Neuronal stem cell (in vitro differentiated cells): ENCODE results near the gene KCNA3.

Source experiments
- DNase-seq: peaks from one replicate; pipeline ENCODE4 v3.0.0-alpha.2; 2013; ENCODE audit warnings: low spot score
- H2AFZ ChIP-seq: one replicate; pipeline ENCODE4 v1.6.1; 2013; ENCODE audit warnings: mild to moderate bottlenecking, low read length, inconsistent platforms
- H2AK5ac ChIP-seq: 2 replicates; pipeline ENCODE4 v1.6.1; 2013; ENCODE audit warnings: low read depth, mild to moderate bottlenecking, inconsistent platforms, low read length, moderate library complexity, mixed read lengths
- H2BK120ac ChIP-seq: 2 replicates; pipeline ENCODE4 v1.6.1; 2013; ENCODE audit warnings: low read depth, mild to moderate bottlenecking, inconsistent platforms, low read length, moderate library complexity, mixed read lengths
- H2BK12ac ChIP-seq: one replicate; pipeline ENCODE4 v1.6.1; 2013; ENCODE audit warnings: low read length, inconsistent platforms
- H2BK15ac ChIP-seq: 2 replicates; pipeline ENCODE4 v1.6.1; 2013; ENCODE audit warnings: mild to moderate bottlenecking, low read length, inconsistent platforms, mixed read lengths
- H2BK5ac ChIP-seq: one replicate; pipeline ENCODE4 v1.6.1; 2013; ENCODE audit warnings: inconsistent platforms, mild to moderate bottlenecking, low read length, moderate library complexity
- H3K14ac ChIP-seq: one replicate; pipeline ENCODE4 v1.6.1; 2013; ENCODE audit warnings: low read length, inconsistent platforms
- H3K18ac ChIP-seq: 2 replicates; pipeline ENCODE4 v1.6.1; 2013; ENCODE audit warnings: low read length, inconsistent platforms
- H3K23ac ChIP-seq: 2 replicates; pipeline ENCODE4 v1.6.1; 2013; ENCODE audit warnings: low read depth, mild to moderate bottlenecking, mixed read lengths, low read length, inconsistent platforms; ENCODE audit not compliant: poor library complexity
- H3K27ac ChIP-seq: replicated peaks from 3 replicates; pipeline ENCODE4 v1.5.1; 2013; ENCODE audit warnings: low read length, inconsistent platforms
- H3K27me3 ChIP-seq, 3 experiments: 2 replicates each; pipeline ENCODE4 v1.6.1; 2013; ENCODE audit warnings: low read length in 3 of 3, mild to moderate bottlenecking in 2 of 3, inconsistent platforms in 1 of 3, low read depth in 1 of 3, mixed read lengths in 1 of 3, moderate library complexity in 1 of 3; ENCODE audit not compliant: control insufficient read depth in 3 of 3, insufficient read depth in 3 of 3
- H3K36me3 ChIP-seq, 2 donors: replicated peaks in 1 of 2; 2 replicates each; pipeline ENCODE4 v1.6.1; 2013; ENCODE audit warnings: low read length in 2 of 2; ENCODE audit not compliant: control insufficient read depth in 2 of 2, insufficient read depth in 2 of 2
- H3K4ac ChIP-seq: 2 replicates; pipeline ENCODE4 v1.6.1; 2013; ENCODE audit warnings: inconsistent platforms, mild to moderate bottlenecking, low read length, moderate library complexity
- H3K4me1 ChIP-seq, 2 donors: 1 replicate in 1 of 2; 2 replicates in 1 of 2; pipeline ENCODE4 v1.6.1; 2013; ENCODE audit warnings: low read length in 2 of 2, low read depth in 1 of 2; ENCODE audit not compliant: control insufficient read depth in 2 of 2, insufficient read depth in 1 of 2
- H3K4me2 ChIP-seq: one replicate; pipeline ENCODE4 v1.6.1; 2013; ENCODE audit warnings: mild to moderate bottlenecking, low read length, inconsistent platforms; ENCODE audit not compliant: insufficient read depth, poor library complexity, severe bottlenecking
- H3K4me3 ChIP-seq, 2 donors: 2 replicates each; pipeline ENCODE4 v1.5.1; 2013; ENCODE audit warnings: low read length in 2 of 2, mild to moderate bottlenecking in 2 of 2, inconsistent platforms in 1 of 2, moderate library complexity in 1 of 2
- H3K79me1 ChIP-seq: one replicate; pipeline ENCODE4 v1.6.1; 2013; ENCODE audit warnings: low read depth, mild to moderate bottlenecking, inconsistent platforms, low read length, moderate library complexity
- H3K9ac ChIP-seq: one replicate; pipeline ENCODE4 v1.6.1; 2013; ENCODE audit warnings: mild to moderate bottlenecking, low read depth, low read length, inconsistent platforms; ENCODE audit not compliant: poor library complexity
- H3K9me3 ChIP-seq, 2 donors: replicated peaks in 1 of 2; 2 replicates each; pipeline versions ENCODE3 to v1.6.1; 2013; ENCODE audit warnings: low read length in 2 of 2, mild to moderate bottlenecking in 2 of 2, inconsistent platforms in 1 of 2, low read depth in 1 of 2, mixed read lengths in 1 of 2, moderate library complexity in 1 of 2; ENCODE audit not compliant: control insufficient read depth in 2 of 2, insufficient read depth in 1 of 2
- H4K8ac ChIP-seq: one replicate; pipeline ENCODE4 v1.6.1; 2013; ENCODE audit warnings: low read depth, mild to moderate bottlenecking, inconsistent platforms, low read length, moderate library complexity
- H4K91ac ChIP-seq: one replicate; pipeline ENCODE4 v1.6.1; 2013; ENCODE audit warnings: low read length, low read depth, mild to moderate bottlenecking, inconsistent platforms; ENCODE audit not compliant: poor library complexity
- WGBS, 2 donors: extraction: QIAGEN DNeasy Blood & Tissue Kit; methylation state at CpG; one replicate each; pipeline ENCODE4 v1.1.7; 2013; ENCODE audit warnings: missing lambda C conversion rate in 2 of 2, mixed read lengths in 1 of 2; ENCODE audit not compliant: insufficient read length in 2 of 2, insufficient replicate concordance in 1 of 2; ENCODE audit errors: extremely low coverage in 2 of 2; 5-methylcytosine and 5-hydroxymethylcytosine counted together

Gene KCNA3

GRCh38 chr1:110684491-110684890 is 9.8 kb upstream of the KCNA3 start:
- no peak overlapping the region for H3K18ac ChIP-seq
- no peak overlapping the region for H2BK12ac ChIP-seq
- no peaks in the 10 kb centered on the region for H3K79me1 ChIP-seq
- H2BK120ac ChIP-seq: no peak overlapping the region
- no peak overlapping the region for H4K8ac ChIP-seq
- H3K36me3 ChIP-seq: no peaks in the 10 kb centered on the region
- H3K4me1 ChIP-seq: peaks cover 0 to 7% of the 10 kb centered on the region in 2 donors
- no peak overlapping the region for H3K4me3 ChIP-seq
- no peak overlapping the region for H3K23ac ChIP-seq
- no peak for DNase-seq
- H3K9ac ChIP-seq: no peak overlapping the region
- no peak overlapping the region for H2BK5ac ChIP-seq
- H3K27ac ChIP-seq: no peak overlapping the region
- no peak overlapping the region for H3K14ac ChIP-seq
- no CpG with 5 or more reads among the region's 2 CpGs for WGBS, 2 donors
- no peak overlapping the region for H2BK15ac ChIP-seq
- no peaks in the 10 kb centered on the region for H3K9me3 ChIP-seq
- no peak overlapping the region for H3K4ac ChIP-seq
- H2AK5ac ChIP-seq: no peak overlapping the region
- H3K27me3 ChIP-seq: no peaks in the 10 kb centered on the region
- H2AFZ ChIP-seq: no peak overlapping the region
- H4K91ac ChIP-seq: no peak overlapping the region
- no peak overlapping the region for H3K4me2 ChIP-seq

DNA sequence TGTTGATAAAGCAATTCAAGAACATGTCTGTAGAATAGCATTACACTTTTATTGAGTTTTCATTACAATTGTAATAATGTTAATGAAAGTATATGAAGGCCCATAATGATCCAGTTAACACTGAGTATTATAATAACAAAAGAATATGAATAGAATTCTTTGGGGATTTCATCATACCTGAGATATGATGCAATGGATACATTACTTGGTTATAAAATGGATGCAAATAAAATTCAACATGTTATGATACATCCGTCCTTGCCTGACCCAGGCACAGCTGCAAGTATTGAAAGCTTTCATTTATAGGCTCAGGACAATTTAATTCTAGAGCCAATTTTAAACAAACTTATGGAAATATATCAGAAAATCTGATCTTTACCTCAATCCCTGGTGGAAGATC is 8.2 kb upstream of the KCNA3 start:
- Histone ChIP-seq H2AFZ (no peak overlapping the region), H3K14ac (no peak overlapping the region), H3K18ac (no peak overlapping the region), H3K27me3 (no peaks in the 10 kb centered on the region), H3K36me3 (no peaks in the 10 kb centered on the region), H2BK120ac (no peak overlapping the region), H2BK5ac (no peak overlapping the region), H3K79me1 (no peaks in the 10 kb centered on the region), H2AK5ac (no peak overlapping the region), H2BK12ac (no peak overlapping the region), H3K9me3 (no peaks in the 10 kb centered on the region), H3K4me3 (no peak overlapping the region), H3K4ac (no peak overlapping the region), H3K9ac (no peak overlapping the region), H4K91ac (no peak overlapping the region), H3K27ac (no peak overlapping the region), H3K4me1 (no peaks in the 10 kb centered on the region), H2BK15ac (no peak overlapping the region), H3K4me2 (no peak overlapping the region), H3K23ac (no peak overlapping the region), H4K8ac (no peak overlapping the region)
- DNase-seq: no peak
- WGBS, 2 donors: no CpG with 5 or more reads among the region's 1 CpG

DNA sequence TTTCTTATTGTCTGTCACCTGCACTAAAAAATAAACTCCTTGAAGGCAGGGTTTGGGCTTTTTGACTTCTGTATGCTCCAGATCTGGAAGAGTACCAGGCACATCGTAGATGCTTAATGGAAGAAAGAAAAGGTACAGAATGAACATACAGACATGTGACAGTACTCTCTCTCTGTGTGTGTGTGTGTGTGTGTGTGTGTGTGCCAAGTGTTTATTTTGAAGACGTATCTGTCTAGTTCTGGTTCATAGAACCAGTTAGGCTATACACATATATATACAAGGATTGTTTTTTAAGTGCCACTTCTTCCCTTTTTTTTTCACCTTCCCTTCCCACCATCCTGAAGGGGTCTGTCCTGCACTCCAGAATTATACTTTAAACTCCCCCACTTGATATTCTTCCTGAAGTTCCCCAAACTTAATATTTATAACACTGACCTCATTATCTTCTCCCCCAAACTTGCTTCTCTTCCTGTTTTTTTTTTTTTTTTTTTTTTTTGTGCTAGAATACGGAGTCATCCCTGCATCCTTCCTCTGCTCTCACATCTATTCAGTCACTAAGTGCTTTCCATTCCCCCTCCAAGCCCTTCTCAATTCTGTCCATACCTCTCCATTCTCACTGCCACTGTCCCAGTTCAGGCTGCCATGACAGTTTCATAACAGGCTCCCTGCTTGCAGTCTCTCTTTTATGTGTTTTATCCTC is 5.4 kb upstream of the KCNA3 start:
- Histone ChIP-seq H2AFZ (no peak overlapping the region), H2BK15ac (no peak overlapping the region), H4K91ac (no peak overlapping the region), H3K27ac (no peak overlapping the region), H3K4ac (no peak overlapping the region), H3K79me1 (no peaks in the 10 kb centered on the region), H3K14ac (no peak overlapping the region), H4K8ac (no peak overlapping the region), H3K4me2 (no peak overlapping the region), H3K4me1 (peaks cover 0 to 2% of the 10 kb centered on the region in 2 donors), H2BK12ac (no peak overlapping the region), H3K9ac (no peak overlapping the region), H3K36me3 (no peaks in the 10 kb centered on the region), H3K4me3 (peak overlapping the region in 1 of 2 donors; percentile 52), H2BK5ac (no peak overlapping the region), H3K23ac (no peak overlapping the region), H3K18ac (no peak overlapping the region), H3K9me3 (no peaks in the 10 kb centered on the region), H2AK5ac (no peak overlapping the region), H2BK120ac (no peak overlapping the region), H3K27me3 (peaks cover 0 to 12% (median 9%) of the 10 kb centered on the region in 3 experiments)
- no peak for DNase-seq
- no CpG with 5 or more reads among the region's 3 CpGs for WGBS, 2 donors

GRCh38 chr1:110677526-110677925 is 2.8 kb upstream of the KCNA3 start:
- peaks cover 9 to 31% (median 13%) of the 10 kb centered on the region in 3 experiments for H3K27me3 ChIP-seq
- H3K23ac ChIP-seq: no peak overlapping the region
- H2AK5ac ChIP-seq: no peak overlapping the region
- H3K4me2 ChIP-seq: no peak overlapping the region
- DNase-seq: no peak
- H3K4me3 ChIP-seq: no peak overlapping the region
- no CpG with 5 or more reads among the region's 3 CpGs for WGBS, 2 donors
- H3K79me1 ChIP-seq: no peaks in the 10 kb centered on the region
- no peak overlapping the region for H2BK12ac ChIP-seq
- no peak overlapping the region for H3K18ac ChIP-seq
- no peak overlapping the region for H3K4ac ChIP-seq
- no peak overlapping the region for H2AFZ ChIP-seq
- no peak overlapping the region for H4K8ac ChIP-seq
- peaks cover 2 to 3% of the 10 kb centered on the region in 2 donors for H3K4me1 ChIP-seq
- H2BK120ac ChIP-seq: no peak overlapping the region
- H2BK5ac ChIP-seq: no peak overlapping the region
- no peak overlapping the region for H4K91ac ChIP-seq
- H3K9ac ChIP-seq: no peak overlapping the region
- no peak overlapping the region for H3K14ac ChIP-seq
- no peak overlapping the region for H3K27ac ChIP-seq
- H3K36me3 ChIP-seq: no peaks in the 10 kb centered on the region
- H3K9me3 ChIP-seq: peaks cover 12 to 13% of the 10 kb centered on the region in 2 donors
- H2BK15ac ChIP-seq: no peak overlapping the region
